Stimulated activated naive CD8-positive, alpha-beta T cell treated with anti-CD3 and anti-CD28 coated beads, Interleukin-15, Interleukin-2, amounts not matched to agents 100 ng/mL and 50 ng/mL, for 24 hours (primary cell): ENCODE measurements around the gene NELL1.

Experiments used
- H3K27ac Mint-ChIP-seq: one replicate; pipeline ENCODE4 v1.8.0; 2021; ENCODE audit warnings: mild to moderate bottlenecking, mixed read lengths
- H3K27me3 Mint-ChIP-seq: one replicate; pipeline ENCODE4 v1.8.0; 2021; ENCODE audit warnings: mixed read lengths
- H3K36me3 Mint-ChIP-seq: one replicate; pipeline ENCODE4 v1.8.0; 2021; ENCODE audit warnings: low read depth, mixed read lengths
- H3K4me1 Mint-ChIP-seq: one replicate; pipeline ENCODE4 v1.8.0; 2021; ENCODE audit warnings: low read depth, mixed read lengths
- H3K4me3 Mint-ChIP-seq: one replicate; pipeline ENCODE4 v1.8.0; 2021; ENCODE audit warnings: mild to moderate bottlenecking, mixed read lengths
- H3K9me3 Mint-ChIP-seq: one replicate; pipeline ENCODE4 v1.8.0; 2021; ENCODE audit warnings: mixed read lengths

Gene NELL1

DNA sequence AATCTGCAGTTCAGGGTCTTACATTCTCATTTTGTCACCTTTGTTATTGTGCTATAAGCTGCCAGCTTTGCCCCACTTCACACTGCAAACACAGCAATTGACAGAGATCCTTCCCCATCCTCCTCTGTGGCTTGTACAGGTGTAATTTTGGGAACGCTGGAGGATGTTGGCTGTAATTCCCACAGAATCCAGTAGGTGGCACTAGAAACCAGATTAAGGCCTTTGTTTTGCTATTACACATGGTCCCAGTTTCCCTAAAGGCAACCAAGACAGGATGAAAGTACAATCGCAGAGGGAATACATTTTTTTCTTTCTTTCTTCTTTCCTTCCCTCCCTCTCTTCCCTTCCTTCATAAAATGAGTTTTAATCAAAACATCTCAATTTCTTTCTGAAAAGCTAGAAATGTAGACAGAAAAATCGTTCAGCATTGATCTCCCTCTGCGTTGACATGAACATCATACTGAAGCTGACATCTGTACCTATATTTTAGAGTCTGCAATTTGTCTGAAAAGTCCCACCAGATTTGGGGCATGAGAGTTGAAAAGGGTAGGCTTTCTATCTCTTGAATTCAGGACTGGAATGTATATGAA, 21.3 kb upstream of the NELL1 start:
- H3K9me3 Mint-ChIP-seq = no peaks in the 10 kb centered on the region

DNA sequence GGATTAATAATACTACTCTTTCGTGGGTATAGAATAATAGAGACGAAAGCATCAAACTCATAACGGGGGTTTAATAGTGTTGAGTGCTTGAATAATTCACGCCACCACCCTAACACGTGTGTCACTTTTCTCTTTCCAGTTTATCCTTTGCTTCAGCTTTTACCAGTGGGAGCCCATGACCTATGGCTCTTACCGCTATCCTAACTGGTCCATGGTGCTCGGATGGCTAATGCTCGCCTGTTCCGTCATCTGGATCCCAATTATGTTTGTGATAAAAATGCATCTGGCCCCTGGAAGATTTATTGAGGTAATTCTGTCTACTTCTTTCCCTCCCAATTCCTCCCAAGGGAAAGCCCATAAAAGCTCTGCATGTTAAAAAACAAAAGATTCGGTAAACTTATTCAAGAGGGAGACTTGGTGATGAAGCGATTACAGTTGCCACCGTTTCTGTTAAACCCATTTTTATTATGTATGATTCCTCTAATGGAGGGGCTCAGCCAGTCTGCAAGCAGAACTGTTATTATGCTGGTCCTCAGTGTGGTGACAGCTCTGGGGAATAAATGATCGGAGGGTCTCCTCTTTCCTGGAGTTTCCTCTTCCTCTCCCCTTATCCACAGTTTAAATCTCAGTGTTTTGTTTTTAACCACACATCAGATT, 17.1 kb upstream of the NELL1 start:
- Mint-ChIP-seq H3K27ac (no peak overlapping the region), H3K27me3 (peaks cover 7% of the 10 kb centered on the region), H3K4me1 (no peaks in the 10 kb centered on the region), H3K4me3 (no peak overlapping the region), H3K36me3 (no peaks in the 10 kb centered on the region), H3K9me3 (no peaks in the 10 kb centered on the region)

More for the DNA sequence above, 21.3 kb upstream of the NELL1 start:
- H3K27me3 Mint-ChIP-seq = peaks cover 3% of the 10 kb centered on the region
- no peaks in the 10 kb centered on the region for H3K4me1 Mint-ChIP-seq
- no peaks in the 10 kb centered on the region for H3K36me3 Mint-ChIP-seq
- H3K27ac Mint-ChIP-seq = no peak overlapping the region
- H3K4me3 Mint-ChIP-seq = no peak overlapping the region

DNA sequence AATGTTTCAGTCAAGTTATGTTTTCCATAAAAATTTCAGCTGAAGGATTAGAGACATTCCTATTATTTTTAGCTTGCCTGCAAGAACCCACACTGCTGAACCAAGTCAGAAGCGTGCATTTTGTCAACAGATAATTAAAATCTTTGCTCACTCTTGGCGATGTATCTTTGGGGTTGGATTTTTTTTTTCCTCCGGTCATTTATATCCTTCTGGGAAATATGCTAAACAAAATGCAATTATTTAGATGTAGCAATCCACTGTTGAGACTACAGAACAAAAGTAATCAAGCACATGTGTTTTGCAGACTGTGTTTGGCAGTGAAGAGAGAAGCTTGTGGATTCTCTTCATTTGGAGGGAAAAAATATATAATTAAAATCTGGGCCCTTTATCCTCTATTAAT, 15.3 kb upstream of the NELL1 start:
- Mint-ChIP-seq H3K36me3 (no peaks in the 10 kb centered on the region), H3K9me3 (no peaks in the 10 kb centered on the region), H3K4me3 (no peak overlapping the region)

DNA sequence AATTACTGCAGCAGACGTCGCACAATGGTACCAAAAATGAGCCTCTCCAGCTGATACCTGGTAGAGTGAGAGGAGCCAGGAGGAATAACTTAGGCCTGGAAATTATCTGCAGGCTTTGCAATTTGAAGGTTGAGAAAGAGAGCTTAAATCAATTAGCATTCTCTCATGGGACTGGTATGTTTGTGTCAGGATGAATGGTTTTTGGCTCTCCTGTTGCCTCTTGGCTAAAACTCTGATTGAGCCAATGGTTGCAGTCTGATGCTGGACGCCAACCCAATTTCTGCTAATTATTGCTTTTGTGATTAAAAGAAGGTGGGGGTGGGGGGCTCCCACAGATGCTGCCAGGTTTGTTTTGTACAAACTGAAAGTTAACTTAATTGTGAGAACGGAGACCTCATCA, 12.5 kb upstream of the NELL1 start:
- no peaks in the 10 kb centered on the region for H3K4me1 Mint-ChIP-seq
- H3K36me3 Mint-ChIP-seq = no peaks in the 10 kb centered on the region
- no peak overlapping the region for H3K4me3 Mint-ChIP-seq
- H3K27ac Mint-ChIP-seq = no peak overlapping the region
- peaks cover 2% of the 10 kb centered on the region for H3K9me3 Mint-ChIP-seq
- H3K27me3 Mint-ChIP-seq = peaks cover 7% of the 10 kb centered on the region

More for the DNA sequence above, 15.3 kb upstream of the NELL1 start:
- Mint-ChIP-seq H3K27ac (no peak overlapping the region), H3K4me1 (no peaks in the 10 kb centered on the region), H3K27me3 (peaks cover 7% of the 10 kb centered on the region)

DNA sequence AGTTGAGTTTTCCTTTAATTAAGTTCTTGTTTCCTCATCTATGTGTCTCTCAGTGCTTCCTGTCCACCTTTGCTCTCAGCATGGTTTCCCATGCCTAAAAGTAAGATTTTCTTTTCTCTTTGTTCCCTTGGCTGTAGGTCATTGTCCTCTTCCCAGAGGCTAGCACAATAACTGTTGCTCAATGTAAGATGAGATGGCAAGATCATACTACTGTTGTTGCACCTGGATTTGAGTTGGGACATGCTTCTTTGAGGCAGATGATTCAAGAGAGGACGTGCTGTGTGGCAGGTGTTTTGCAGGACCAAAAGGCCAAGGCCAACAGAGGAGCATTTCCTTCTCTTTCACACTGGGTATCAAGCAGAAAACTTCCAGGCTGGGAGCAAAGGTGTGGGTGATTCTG, 11.3 kb upstream of the NELL1 start:
- Mint-ChIP-seq H3K36me3 (no peaks in the 10 kb centered on the region), H3K4me3 (no peak overlapping the region), H3K27ac (no peak overlapping the region), H3K4me1 (no peaks in the 10 kb centered on the region), H3K9me3 (peaks cover 7% of the 10 kb centered on the region), H3K27me3 (peaks cover 4% of the 10 kb centered on the region)

DNA sequence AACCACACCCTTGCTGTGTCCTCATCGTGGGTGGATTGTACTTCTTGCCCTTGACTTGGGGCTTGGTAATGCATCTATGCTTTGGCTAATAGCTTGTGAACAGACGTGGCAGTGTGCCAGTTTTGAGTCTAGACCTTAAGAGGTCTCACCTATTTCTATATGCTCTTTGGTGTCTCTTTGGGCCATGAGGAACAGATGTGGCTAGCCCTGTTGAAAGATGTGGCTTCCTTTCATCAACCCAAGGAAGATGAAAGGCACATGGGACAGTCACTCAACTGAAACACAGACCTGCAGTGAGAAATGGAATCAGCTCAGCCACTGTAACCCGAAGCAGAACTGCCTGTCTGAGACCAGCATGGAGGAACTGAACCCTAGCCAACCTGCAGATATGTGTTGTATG, 7.9 kb upstream of the NELL1 start:
- H3K36me3 Mint-ChIP-seq = no peaks in the 10 kb centered on the region
- no peaks in the 10 kb centered on the region for H3K4me1 Mint-ChIP-seq
- H3K27me3 Mint-ChIP-seq = peaks cover 10% of the 10 kb centered on the region
- H3K9me3 Mint-ChIP-seq = peaks cover 7% of the 10 kb centered on the region
- no peak overlapping the region for H3K27ac Mint-ChIP-seq
- no peak overlapping the region for H3K4me3 Mint-ChIP-seq

DNA sequence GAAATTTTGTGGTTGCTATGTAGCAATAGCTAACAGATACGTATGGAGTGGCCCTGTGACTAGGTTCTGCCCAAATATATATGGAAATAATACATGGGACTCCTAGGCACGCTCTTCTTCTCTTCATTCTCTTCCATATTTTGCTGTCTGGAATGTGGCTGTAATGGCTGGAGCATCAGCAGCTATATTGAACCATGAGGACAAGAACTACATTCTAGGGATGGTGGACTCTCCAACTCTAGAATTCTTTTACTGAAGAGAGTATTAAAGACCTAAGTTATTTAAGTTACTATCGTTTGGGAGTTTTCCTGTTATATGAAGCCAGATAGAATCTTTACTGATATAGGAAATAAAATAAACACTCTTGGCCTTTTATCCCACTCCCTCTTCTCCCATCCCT, 7.5 kb upstream of the NELL1 start:
- Mint-ChIP-seq H3K4me3 (no peak overlapping the region), H3K36me3 (no peaks in the 10 kb centered on the region), H3K27me3 (peaks cover 14% of the 10 kb centered on the region), H3K4me1 (no peaks in the 10 kb centered on the region), H3K27ac (no peak overlapping the region), H3K9me3 (peaks cover 7% of the 10 kb centered on the region)

DNA sequence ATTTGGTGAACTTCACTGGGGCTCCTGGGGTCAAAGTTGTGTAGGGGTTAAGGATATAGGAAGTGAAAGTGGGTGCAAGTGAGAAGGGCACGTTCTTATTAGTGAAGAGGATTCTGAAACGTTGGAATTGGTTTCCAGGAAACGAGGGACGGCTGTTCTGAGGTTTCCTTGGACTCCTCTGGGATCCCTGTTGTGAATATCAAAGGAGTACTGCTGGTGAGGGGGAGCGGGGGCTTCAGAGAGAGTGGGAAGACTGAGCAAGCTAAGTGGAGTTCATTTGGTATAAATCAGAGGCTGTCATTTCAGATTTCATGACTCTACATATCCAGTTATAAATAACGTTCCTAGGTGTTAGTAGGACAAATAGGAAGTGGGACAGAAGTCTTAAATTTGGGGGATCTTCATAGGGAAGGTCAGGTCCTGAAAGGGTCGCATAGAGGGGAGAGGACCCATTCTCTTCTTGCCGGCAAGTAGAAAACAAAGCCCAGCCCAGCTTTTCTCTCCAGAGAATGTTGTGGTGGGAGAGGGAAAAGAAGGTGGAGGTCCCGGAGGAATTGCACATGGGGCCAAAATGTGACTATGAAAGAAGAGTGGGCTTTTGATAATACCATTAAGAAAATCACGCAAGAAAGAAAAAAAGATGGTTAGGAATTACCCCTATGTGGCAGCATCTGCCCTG, 1.1 kb upstream of the NELL1 start:
- Mint-ChIP-seq H3K27ac (no peak overlapping the region), H3K4me1 (peaks cover 10% of the 10 kb centered on the region), H3K9me3 (no peaks in the 10 kb centered on the region), H3K4me3 (no peak overlapping the region), H3K27me3 (peaks cover 68% of the 10 kb centered on the region), H3K36me3 (no peaks in the 10 kb centered on the region)

DNA sequence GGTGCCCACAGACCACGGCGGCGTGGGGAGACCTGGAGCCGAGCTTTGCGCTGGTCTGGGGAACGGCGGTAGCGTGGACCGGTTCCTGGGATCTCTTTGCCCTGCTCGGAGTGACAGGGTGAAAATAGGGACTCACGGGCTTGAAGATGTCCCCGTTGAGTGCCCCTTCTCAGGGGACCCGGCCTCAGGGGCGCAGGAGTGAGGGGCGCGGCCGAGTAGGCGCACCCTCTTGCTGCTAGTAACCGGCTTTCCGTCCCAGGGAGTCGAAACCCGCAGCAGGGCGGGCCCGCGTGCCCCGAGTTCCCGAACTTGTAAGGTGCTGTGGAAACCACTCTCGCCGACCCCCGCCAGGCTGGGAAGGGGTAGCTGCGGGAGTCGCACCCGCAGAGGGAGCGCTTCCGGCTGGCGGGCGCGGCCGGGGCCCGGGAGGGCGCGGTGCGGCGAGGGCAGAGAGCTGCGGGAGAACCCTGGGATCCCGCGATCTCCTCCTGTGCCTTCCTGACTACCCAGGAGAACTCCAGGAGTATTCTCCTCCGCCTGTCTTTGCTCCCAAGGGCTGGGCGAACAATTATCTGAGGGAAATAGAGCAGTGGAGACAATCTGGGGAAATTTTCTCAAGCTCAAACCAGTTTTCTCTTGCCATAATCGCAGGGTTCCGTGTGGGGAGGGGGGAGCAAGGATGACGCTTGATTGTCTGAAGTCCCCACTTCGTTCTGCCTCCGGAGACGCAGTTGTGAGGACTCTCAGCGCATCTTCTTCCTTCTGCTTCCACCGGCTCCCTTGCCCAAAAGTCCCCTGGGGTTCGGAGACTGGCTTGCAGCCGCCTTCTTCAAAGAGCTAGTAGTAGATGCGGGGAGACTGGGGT, 666 bp downstream of the NELL1 start:
- Mint-ChIP-seq H3K27me3 (peaks cover 78% of the 10 kb centered on the region), H3K27ac (no peak overlapping the region), H3K4me1 (peaks cover 10% of the 10 kb centered on the region), H3K36me3 (no peaks in the 10 kb centered on the region), H3K9me3 (no peaks in the 10 kb centered on the region), H3K4me3 (no peak overlapping the region)

DNA sequence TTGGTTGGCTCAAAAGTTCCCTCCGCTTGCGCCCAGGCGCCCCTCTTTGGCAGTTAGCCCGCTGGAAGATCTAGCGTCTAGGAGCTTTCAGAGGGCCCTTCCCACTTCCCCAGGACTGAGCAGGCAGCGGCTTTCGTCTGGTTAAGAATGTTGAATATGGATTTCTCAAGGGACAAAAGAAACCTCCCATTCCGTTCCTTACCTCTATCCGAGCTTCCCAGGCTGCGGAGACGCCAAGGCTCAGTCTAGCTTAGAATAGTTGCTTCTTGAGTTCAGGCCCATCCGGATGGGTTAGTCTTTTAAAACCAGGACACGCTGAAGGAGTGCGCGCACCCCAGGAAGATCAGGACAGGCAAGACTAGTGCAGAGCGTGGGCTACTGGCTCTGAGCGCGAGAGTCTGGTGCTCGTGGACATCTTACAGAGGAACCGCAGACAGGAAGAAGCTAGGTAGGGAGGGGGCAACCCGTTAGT, 1.6 kb downstream of the NELL1 start:
- Mint-ChIP-seq H3K27ac (no peak overlapping the region), H3K9me3 (no peaks in the 10 kb centered on the region), H3K4me1 (peaks cover 10% of the 10 kb centered on the region), H3K4me3 (no peak overlapping the region), H3K27me3 (peaks cover 75% of the 10 kb centered on the region), H3K36me3 (no peaks in the 10 kb centered on the region)

DNA sequence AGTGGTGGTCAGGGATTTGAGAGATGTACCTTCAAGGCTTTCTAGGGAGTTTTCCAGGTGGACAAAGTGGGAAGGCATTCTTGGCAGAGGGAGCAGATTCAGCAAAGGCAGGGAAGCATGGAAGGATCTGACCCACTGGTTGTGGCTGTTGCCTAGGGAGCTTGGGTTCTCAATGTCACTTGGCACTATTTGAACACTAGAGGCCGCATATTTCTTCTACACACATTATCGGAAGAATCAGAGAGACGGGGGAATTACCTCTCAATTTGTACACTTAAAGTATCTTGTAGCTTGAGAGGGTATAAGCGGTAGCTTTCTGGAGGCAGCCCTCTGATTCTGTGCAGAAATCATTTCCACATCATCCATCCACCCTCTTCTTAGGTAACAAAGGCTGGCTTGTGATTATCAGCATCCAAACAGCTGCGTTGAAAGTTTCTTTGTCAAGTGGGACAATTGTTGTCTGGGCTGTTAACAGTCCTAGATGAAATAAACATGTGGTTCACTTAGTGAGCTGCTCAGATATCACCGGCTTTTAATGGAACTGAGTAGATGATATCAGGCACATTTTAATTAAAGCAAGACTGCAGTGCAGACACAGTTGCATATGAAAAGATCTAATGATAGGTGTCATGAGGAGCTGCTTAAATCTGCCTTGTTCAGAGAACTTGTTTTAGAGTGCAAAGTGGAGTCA, 2.6 kb downstream of the NELL1 start:
- peaks cover 10% of the 10 kb centered on the region for H3K4me1 Mint-ChIP-seq
- H3K9me3 Mint-ChIP-seq = no peaks in the 10 kb centered on the region
- no peak overlapping the region for H3K4me3 Mint-ChIP-seq
- no peak overlapping the region for H3K27ac Mint-ChIP-seq
- no peaks in the 10 kb centered on the region for H3K36me3 Mint-ChIP-seq
- peaks cover 72% of the 10 kb centered on the region for H3K27me3 Mint-ChIP-seq

DNA sequence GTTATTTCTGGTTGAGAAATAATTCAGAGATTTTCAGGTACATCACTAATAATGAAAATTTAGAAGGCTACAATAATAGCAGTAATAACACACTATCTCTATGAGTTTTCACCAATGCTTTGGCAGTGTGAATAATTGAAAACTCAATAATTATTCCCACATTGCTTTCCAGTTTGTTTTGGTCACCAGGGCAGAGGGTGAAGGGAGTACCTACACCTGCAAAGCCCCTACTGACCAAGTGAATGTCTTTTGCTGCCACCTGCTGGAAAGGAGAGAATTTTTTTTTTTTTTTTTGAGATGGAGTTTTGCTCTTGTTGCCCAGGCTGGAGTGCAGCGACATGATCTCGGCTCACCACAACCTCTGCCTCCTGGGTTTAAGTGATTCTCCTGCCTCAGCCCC, 3.2 kb downstream of the NELL1 start:
- no peak overlapping the region for H3K27ac Mint-ChIP-seq
- peaks cover 66% of the 10 kb centered on the region for H3K27me3 Mint-ChIP-seq
- no peak overlapping the region for H3K4me3 Mint-ChIP-seq

DNA sequence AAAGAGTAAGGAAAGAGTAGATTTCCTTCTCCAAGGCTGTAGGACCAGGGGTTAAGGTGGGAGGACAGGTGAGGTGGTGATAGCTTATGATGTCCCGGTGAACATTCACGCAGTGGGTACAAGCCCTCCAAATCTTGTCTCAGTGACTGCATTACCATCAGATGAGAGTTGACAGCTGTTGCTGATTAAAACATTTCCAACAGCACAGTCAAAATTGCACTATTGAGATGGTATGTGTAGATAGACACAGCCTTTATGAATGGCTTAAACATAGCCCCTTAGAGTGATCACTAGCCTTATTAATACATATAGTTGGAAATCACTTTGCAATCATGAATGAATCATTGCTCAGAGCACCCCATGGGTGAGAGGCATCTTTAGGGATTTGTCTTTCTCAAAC, 7.3 kb downstream of the NELL1 start:
- no peak overlapping the region for H3K27ac Mint-ChIP-seq

More for the DNA sequence above, 3.2 kb downstream of the NELL1 start:
- peaks cover 10% of the 10 kb centered on the region for H3K4me1 Mint-ChIP-seq
- H3K9me3 Mint-ChIP-seq = no peaks in the 10 kb centered on the region
- no peaks in the 10 kb centered on the region for H3K36me3 Mint-ChIP-seq

DNA sequence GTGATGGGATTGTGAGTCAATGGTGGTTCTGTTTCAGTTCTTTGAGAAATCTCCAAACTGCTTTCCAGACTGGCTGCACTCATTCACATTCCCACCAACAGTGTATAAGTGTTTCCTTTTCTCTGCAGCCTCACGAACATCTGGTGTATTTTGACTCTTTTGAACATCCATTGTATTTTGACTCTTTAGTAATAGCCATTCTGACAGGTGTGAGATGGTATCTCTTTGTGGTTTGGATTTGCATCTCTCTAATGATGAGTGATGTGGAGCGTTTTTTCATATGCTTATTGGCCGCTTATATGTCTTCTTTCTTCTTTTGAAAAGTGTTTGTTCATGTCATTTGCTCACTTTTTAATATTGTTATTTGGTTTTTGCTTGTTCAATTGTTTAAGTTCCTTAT, 19.4 kb downstream of the NELL1 start:
- H3K36me3 Mint-ChIP-seq = no peaks in the 10 kb centered on the region
- H3K27me3 Mint-ChIP-seq = no peaks in the 10 kb centered on the region
- H3K4me3 Mint-ChIP-seq = no peak overlapping the region
- H3K27ac Mint-ChIP-seq = no peak overlapping the region
- H3K4me1 Mint-ChIP-seq = no peaks in the 10 kb centered on the region
- peaks cover 4% of the 10 kb centered on the region for H3K9me3 Mint-ChIP-seq

More for the DNA sequence above, 7.3 kb downstream of the NELL1 start:
- Mint-ChIP-seq H3K4me3 (no peak overlapping the region), H3K4me1 (no peaks in the 10 kb centered on the region), H3K36me3 (no peaks in the 10 kb centered on the region), H3K27me3 (peaks cover 32% of the 10 kb centered on the region), H3K9me3 (no peaks in the 10 kb centered on the region)
